ENCODE measurements around the gene FBXO5.
"Not testable (repeated sequence)": the region's sequence is repeated elsewhere in the genome, so short reads cannot be mapped to it uniquely, and the experiment has no call there.

Gene FBXO5

GRCh38 chr6:152982904-152983636, at the start of gene FBXO5:
TSS of gene FBXO5 (minus strand) at chr6:152983041. CDS start at chr6:152982959, 82 bp downstream.
- DNase-seq: peak; percentile 95

- DNase-seq: no peak
Observed at GRCh38 chr6:153032255-153032882, 49.5 kb upstream of the FBXO5 start.

GRCh38 chr6:153031335-153031955, 48.6 kb upstream of the FBXO5 start:
- no peak for DNase-seq

- DNase-seq: no peak
Observed at GRCh38 chr6:153028963-153029362, 46.1 kb upstream of the FBXO5 start.

- DNase-seq: no peak
Observed at GRCh38 chr6:153028286-153028685, 45.4 kb upstream of the FBXO5 start.

- DNase-seq: no peak
Observed at GRCh38 chr6:153027480-153027879, 44.6 kb upstream of the FBXO5 start.

- DNase-seq: no peak
Observed at GRCh38 chr6:153024709-153025017, 41.8 kb upstream of the FBXO5 start.

GRCh38 chr6:153023977-153024708, 41.3 kb upstream of the FBXO5 start:
- DNase-seq: peak; percentile 12

- DNase-seq: no peak
Observed at GRCh38 chr6:153018355-153018754, 35.5 kb upstream of the FBXO5 start.

GRCh38 chr6:153016846-153017245, 34.0 kb upstream of the FBXO5 start:
- no peak for DNase-seq

- DNase-seq: no peak
Observed at GRCh38 chr6:153015094-153015640, 32.3 kb upstream of the FBXO5 start.

GRCh38 chr6:153013438-153013837, 30.6 kb upstream of the FBXO5 start:
- no peak for DNase-seq

- no peak for DNase-seq
Observed at GRCh38 chr6:153012856-153013255, 30.0 kb upstream of the FBXO5 start.

- no peak for DNase-seq
Observed at GRCh38 chr6:153003366-153003690, 20.5 kb upstream of the FBXO5 start.

GRCh38 chr6:153002613-153003365, 19.9 kb upstream of the FBXO5 start, which contains the start of gene MTRF1L:
TSS of gene MTRF1L (minus strand) at chr6:153002709. CDS start at chr6:153002685, 24 bp downstream.
- peak; percentile 74 for DNase-seq

- DNase-seq: no peak
Observed at GRCh38 chr6:153001767-153002612, 19.1 kb upstream of the FBXO5 start.

- not testable (repeated sequence) for DNase-seq
Observed at GRCh38 chr6:153000790-153001189, 17.9 kb upstream of the FBXO5 start.

- DNase-seq: no peak
Observed at GRCh38 chr6:153000243-153000642, 17.4 kb upstream of the FBXO5 start.

GRCh38 chr6:152999538-152999937, 16.7 kb upstream of the FBXO5 start:
- not testable (repeated sequence) for DNase-seq

- DNase-seq: no peak
Observed at GRCh38 chr6:152993847-152994246, 11.0 kb upstream of the FBXO5 start.

GRCh38 chr6:152993431-152993830, 10.6 kb upstream of the FBXO5 start:
- DNase-seq: no peak

GRCh38 chr6:152986978-152987377, 4.1 kb upstream of the FBXO5 start:
- no peak for DNase-seq
